ENCODE data around the gene FUT7. TPM values are rescaled to one million over a fixed set of nuclear protein-coding genes. Genes with fewer than 3 reads are reported as not detected.

FUT7 gene
- total RNA-seq, 4 donors from 2014 or later: not detected

DNA sequence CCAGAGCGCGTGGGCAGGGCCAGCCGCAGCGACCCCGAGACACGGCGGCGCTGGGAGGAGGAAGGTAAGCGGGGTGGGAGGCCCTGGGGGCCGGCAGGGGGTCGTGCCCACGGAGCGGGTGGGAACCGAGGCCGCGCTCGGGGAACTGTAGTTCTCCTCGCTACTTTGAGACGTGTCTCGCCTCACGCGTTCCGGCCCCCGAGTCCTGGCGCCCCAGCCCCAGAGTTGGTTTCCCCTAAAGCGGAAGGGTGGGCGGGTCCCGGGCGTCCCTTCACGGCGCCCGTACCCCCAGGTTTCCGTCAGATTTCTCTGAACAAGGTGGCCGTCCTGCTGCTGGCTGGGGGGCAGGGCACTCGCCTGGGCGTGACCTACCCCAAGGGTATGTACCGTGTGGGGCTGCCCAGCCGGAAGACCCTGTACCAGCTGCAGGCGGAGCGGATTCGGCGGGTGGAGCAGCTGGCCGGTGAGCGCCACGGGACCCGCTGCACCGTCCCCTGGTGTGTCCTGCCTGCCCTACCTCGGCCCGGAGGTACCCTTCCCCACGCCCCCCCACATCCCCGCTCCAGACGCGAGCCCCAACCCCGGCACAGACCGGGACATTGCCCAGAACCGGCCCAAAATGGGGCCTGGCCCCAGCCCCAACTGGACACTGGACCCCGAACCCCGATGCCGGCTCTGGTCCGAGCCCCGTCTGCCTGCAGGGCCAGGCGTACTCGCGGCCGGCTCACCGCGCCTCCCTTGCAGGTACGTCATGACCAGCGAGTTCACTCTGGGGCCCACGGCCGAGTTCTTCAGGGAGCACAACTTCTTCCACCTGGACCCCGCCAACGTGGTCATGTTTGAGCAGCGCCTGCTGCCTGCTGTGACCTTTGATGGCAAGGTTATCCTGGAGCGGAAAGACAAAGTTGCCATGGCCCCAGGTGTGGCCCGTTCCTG, 46.1 kb upstream of the FUT7 start:
- WGBS, 2 donors: 38 to 58% methylated on average over 8 to 37 of the region's 76 CpGs
- no peak for TF ChIP-seq POLR2A (IDR thresholded peaks at IDR 0.05)
- TF ChIP-seq, protein P1, sequence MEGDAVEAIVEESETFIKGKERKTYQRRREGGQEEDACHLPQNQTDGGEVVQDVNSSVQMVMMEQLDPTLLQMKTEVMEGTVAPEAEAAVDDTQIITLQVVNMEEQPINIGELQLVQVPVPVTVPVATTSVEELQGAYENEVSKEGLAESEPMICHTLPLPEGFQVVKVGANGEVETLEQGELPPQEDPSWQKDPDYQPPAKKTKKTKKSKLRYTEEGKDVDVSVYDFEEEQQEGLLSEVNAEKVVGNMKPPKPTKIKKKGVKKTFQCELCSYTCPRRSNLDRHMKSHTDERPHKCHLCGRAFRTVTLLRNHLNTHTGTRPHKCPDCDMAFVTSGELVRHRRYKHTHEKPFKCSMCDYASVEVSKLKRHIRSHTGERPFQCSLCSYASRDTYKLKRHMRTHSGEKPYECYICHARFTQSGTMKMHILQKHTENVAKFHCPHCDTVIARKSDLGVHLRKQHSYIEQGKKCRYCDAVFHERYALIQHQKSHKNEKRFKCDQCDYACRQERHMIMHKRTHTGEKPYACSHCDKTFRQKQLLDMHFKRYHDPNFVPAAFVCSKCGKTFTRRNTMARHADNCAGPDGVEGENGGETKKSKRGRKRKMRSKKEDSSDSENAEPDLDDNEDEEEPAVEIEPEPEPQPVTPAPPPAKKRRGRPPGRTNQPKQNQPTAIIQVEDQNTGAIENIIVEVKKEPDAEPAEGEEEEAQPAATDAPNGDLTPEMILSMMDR (IDR thresholded peaks at IDR 0.05): no peak
- peaks cover 19 to 20% of the 10 kb centered on the region in 2 donors for H3K36me3 ChIP-seq
- no peak overlapping the region for H3K27ac ChIP-seq
- intact Hi-C loops (cut with DNase I): no loop called here
- no peaks in the 10 kb centered on the region for H3K27me3 ChIP-seq
- peak overlapping the region; percentile 21 to 68 (median 66) for H3K4me3 ChIP-seq (replicated peaks in 1 of 3)
- peaks cover 15 to 20% of the 10 kb centered on the region in 2 donors for H3K4me1 ChIP-seq
- DNase-seq: peak; percentile 49 to 55
- H3K9me3 ChIP-seq: no peaks in the 10 kb centered on the region

DNA sequence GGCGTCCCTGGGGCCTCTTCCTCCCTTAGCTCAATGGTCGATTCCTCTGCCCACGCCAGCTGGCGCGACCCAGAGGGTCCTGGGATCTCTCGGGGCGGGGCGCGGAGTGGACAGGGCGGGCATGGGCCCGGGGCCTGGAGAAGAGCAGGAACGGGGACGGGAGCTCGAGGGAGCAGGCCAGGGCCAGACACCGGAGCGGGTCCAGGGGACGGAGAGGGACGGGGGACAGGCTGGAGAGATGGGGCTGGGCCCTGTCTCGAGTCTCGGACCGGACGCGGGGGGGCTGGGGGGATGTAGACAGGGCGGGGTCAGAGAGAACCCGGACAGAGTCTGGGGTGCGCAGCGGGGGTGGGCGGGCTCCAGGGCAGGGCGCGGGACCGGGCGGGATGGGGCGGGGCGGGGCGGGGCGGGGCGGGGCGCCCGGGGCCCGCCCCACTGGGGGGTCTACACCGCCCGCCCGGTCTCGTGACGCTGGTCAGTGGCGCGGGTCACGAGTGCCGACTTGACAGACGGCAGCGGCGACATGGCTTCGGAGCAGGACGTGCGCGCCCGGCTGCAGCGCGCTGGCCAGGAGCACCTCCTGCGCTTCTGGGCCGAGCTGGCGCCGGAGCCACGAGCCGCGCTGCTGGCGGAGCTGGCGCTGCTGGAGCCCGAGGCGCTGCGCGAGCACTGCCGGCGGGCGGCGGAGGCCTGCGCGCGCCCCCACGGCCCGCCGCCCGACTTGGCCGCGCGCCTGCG, 45.3 kb upstream of the FUT7 start, which contains the start of gene UAP1L1:
Gene UAP1L1, plus strand, starts transcription at position 508 of the 738 bp plus-strand sequence. Its CDS starts 16 bp downstream, at position 524.
- peak; percentile 86 to 89 for DNase-seq
- TF ChIP-seq POLR2A (IDR thresholded peaks at IDR 0.05): peak in 1 of 2 donors; percentile 84
- TF ChIP-seq, protein P1 (IDR thresholded peaks at IDR 0.05): no peak
- Histone ChIP-seq H3K27me3 (no peaks in the 10 kb centered on the region), H3K4me3 (replicated peaks in 1 of 3) (peak within 1 kb of the TSS; percentile 21 to 68 (median 66)), H3K9me3 (no peaks in the 10 kb centered on the region), H3K36me3 (peaks cover 16 to 19% of the 10 kb centered on the region in 2 donors), H3K27ac (peak within 1 kb of the TSS; percentile 40 to 74 (median 61)), H3K4me1 (peaks cover 15 to 20% of the 10 kb centered on the region in 2 donors)
- intact Hi-C loops (cut with DNase I): no loop called here
- WGBS, 2 donors: 3% methylated on average over 6 to 8 of the region's 87 CpGs

DNA sequence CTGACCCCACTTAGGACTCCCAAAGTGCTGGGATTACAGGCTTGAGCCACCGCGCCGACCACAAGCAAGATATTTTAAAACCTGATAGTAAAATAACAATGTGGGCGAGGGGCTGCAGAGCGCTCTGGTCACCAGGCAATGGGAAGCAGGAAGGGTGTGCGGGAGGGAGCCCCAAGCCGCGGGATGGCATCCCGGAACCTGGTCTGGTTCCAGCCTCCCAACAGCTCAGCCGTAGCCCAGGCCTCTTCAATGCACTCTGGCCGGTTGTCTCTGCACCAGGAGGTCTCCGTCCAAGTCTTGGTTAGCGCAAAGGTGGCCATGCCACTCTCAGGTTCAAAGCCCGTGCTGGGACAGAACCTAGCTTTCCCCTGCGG, 44.7 kb upstream of the FUT7 start:
- Histone ChIP-seq H3K36me3 (peaks cover 16 to 19% of the 10 kb centered on the region in 2 donors), H3K9me3 (no peaks in the 10 kb centered on the region), H3K4me1 (peaks cover 15 to 20% of the 10 kb centered on the region in 2 donors), H3K4me3 (replicated peaks in 1 of 3) (peak overlapping the region in 1 of 3 donors; percentile 68), H3K27ac (peak overlapping the region; percentile 40 to 74 (median 61)), H3K27me3 (no peaks in the 10 kb centered on the region)
- no peak for TF ChIP-seq POLR2A (IDR thresholded peaks at IDR 0.05)
- TF ChIP-seq, protein P1 (IDR thresholded peaks at IDR 0.05): no peak
- WGBS, 2 donors: 60 to 61% methylated on average over 13 to 14 of the region's 15 CpGs
- intact Hi-C loops (cut with DNase I): no loop called here
- peak; percentile 34 to 50 for DNase-seq

DNA sequence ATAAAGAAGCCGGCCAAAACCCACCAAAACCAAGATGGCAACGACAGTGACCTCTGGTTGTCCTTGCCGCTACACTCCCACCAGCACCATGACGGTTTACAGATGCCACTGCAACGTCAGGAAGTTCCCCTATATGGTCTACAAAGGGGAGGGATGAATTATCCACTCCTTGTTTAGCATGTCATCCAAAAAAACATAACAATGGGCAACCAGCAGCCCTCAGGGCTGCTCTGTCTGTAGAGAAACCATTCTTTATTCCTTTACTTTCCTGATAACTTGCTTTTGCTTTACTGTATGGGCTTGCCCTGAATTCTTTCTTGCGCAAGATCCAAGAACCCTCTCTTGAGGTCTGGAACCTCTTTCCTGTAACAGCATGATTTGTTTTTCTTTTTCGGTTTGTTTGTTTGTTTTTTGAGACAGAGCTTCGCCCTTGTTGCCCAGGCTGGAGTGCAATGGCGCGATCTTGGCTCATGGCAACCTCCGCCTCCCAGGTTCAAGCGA, 43.4 kb upstream of the FUT7 start:
- intact Hi-C loops (cut with DNase I): no loop called here
- Histone ChIP-seq H3K9me3 (no peaks in the 10 kb centered on the region), H3K27ac (no peak overlapping the region), H3K27me3 (no peaks in the 10 kb centered on the region), H3K4me3 (replicated peaks in 1 of 3) (no peak overlapping the region), H3K4me1 (peaks cover 21 to 28% of the 10 kb centered on the region in 2 donors), H3K36me3 (peaks cover 8 to 12% of the 10 kb centered on the region in 2 donors)
- 78 to 92% methylated on average over 12 of the region's 12 CpGs for WGBS, 2 donors
- TF ChIP-seq POLR2A (IDR thresholded peaks at IDR 0.05): no peak
- TF ChIP-seq, protein P1 (IDR thresholded peaks at IDR 0.05): no peak
- no peak for DNase-seq

All from thyroid gland (tissue), 4 donors.